A549 treated with dexamethasone at 1 μM for 4 hours (cell line): ENCODE results near the gene CHCHD1. TPM values are rescaled to one million over a fixed set of nuclear protein-coding genes. Genes with fewer than 3 reads are reported as not detected.

ENCODE experiments used
- total RNA-seq: library from RNA; stranded (reverse); fragments of 200-300 nt; extraction: Qiagen RNA extraction; gene quantifications from 5 replicates; pipeline ENCODE4 v1.2.3, GENCODE V29; 2022

The CHCHD1 gene
- 50.0 to 70.0 TPM (median 51.9 TPM) in 5 replicates for total RNA-seq

DNA sequence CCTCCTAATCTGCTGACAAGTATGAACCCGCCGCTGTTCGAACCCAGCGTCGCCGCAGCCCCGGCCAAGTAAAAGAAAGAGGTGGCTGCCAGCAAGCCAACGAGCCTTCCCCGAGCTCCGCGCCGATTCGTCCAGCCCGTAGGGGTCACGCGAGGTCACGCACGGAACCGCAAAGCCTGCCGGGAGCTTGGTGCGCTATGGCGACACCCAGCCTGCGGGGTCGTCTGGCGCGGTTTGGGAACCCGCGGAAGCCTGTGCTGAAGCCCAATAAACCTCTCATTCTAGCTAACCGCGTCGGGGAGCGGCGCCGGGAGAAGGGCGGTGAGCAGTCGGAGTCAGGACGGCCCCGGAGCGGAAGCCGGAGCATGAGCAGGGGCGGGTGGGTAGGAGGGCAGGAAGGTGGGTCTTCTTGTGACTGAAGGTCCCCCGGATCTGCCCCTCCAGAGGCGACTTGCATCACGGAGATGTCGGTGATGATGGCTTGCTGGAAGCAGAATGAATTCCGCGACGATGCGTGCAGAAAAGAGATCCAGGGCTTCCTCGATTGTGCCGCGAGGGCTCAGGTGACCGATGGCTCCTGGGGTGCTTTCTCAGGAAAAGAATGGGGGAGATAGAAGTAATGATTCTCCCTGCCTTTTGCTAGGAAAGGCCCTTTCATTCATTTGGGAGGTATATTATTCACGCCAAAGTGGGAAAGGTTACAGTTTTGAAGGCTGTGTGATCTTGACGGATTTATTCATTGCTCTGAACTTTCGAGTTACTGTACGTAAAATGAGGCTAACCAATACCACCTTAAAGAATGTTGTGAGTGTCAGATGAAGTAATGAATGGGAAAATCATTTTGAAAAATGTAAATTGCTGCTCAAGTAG, at the start of gene CHCHD1:
Gene CHCHD1 (plus strand): TSS at position 170 of the 870 bp plus-strand sequence. CDS start 28 bp downstream, at position 198.

DNA sequence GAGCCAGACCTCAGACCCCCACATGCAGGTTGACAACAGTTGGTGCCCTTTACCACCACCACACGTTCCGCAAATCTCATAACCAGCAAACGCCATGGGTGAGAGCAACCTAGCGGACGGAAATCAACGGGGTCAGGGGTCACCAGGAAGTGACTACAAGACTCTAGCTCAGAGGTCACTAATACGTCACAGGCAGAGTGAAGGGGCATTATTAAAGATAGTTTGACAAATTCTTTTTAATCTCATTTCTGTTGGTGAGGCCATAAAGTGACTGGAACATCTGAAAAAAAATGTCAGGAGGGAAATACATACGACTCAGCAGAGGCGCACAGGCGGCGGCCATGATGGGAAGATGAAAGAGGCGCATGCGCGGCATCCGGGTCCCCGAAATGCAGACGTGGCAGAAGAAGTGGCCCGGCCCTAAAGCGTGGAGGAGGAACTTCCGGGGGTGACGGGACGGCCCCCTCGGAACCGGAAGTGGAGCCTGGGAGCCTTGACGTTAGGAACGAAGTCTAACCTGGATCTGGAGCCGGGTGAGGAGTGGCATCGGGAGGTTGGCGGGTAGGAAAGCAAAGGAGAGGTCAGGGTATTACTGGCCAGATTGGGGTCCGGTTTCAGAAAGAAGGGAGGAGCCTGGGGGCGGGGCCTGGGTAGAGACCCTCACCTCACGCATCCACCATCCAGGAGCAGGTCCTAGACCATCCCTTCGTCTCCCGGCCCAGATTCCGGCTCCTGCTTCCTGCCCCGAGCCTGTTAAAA, 37.8 kb upstream of the CHCHD1 start, which contains the start of gene SEC24C:
Gene SEC24C (plus strand): TSS at position 468 of the 759 bp plus-strand sequence. CDS start 2,461 bp downstream, outside the sequence.

DNA sequence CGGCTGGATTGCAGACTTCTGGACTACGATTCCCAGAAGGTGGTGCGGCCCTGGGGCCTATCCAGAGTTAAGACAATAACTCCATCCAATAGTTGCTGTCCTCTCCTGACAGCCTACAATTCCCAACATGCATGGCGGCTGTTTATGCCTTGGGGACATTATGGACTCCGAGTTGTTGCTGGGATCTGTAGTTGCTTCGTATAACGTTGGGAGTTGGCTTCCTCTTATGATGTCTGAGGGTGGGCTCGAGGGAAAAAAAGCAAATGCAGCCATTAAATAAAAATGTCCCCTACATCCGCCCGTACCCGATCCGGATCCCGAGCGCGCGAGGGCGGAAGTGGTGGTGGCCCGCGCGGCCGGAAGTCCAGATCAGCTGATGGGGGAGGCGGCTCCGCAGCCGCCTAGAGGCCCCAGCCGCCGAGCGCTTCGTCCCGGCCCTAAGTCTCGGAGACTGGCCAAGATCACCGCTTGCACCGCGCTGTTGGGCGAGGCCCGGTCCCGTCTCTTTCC, 3.4 kb downstream of the CHCHD1 start, which contains the start of gene ZSWIM8:
Gene ZSWIM8 (plus strand): TSS at position 396 of the 510 bp plus-strand sequence. CDS start 273 bp downstream, outside the sequence.

Other genes starting within 250 kb of the CHCHD1 start
- gene USP54, start 190.7 kb upstream of the CHCHD1 start, total RNA-seq = 7.6 to 12.5 TPM (median 11.7 TPM) in 5 replicates
- 0.05 to 0.16 TPM in 2 of 5 replicates, not detected in the others for gene MYOZ1, start 140.6 kb upstream of the CHCHD1 start, total RNA-seq
- gene SYNPO2L, start 126.0 kb upstream of the CHCHD1 start, total RNA-seq = 0.02 to 0.07 TPM (median 0.02 TPM) in 5 replicates
- gene AGAP5, start 83.9 kb upstream of the CHCHD1 start, total RNA-seq = 1.3 to 2.7 TPM (median 2.4 TPM) in 5 replicates
- gene SEC24C, start 37.7 kb upstream of the CHCHD1 start, total RNA-seq = 43.5 to 63.9 TPM (median 63.2 TPM) in 5 replicates
- 25.3 to 46.6 TPM (median 43.3 TPM) in 5 replicates for gene ZSWIM8, start 3.6 kb downstream of the CHCHD1 start, total RNA-seq
- gene NDST2, start 29.6 kb downstream of the CHCHD1 start, total RNA-seq = 11.9 to 18.2 TPM (median 14.6 TPM) in 5 replicates
- 15.8 to 19.4 TPM (median 18.2 TPM) in 5 replicates for gene CAMK2G, start 92.5 kb downstream of the CHCHD1 start, total RNA-seq
- gene PLAU, start 129.1 kb downstream of the CHCHD1 start, total RNA-seq = 79.7 to 99.9 TPM (median 88.7 TPM) in 5 replicates
- 174 to 265 TPM (median 230 TPM) in 5 replicates for gene VCL, start 216.1 kb downstream of the CHCHD1 start, total RNA-seq